K562 (cell line): ENCODE data around the gene UVRAG. TPM values are rescaled to one million over a fixed set of nuclear protein-coding genes. Genes with fewer than 3 reads are reported as not detected.

Experiments
- ATAC-seq: fragments of 200-7000 bp; cut with Tn5 transposase; 3 replicates; pipeline ENCODE4 v1.9.1; 2020; ENCODE audit warnings: moderate library complexity
- BruUV-seq: library from RNA; stranded (reverse); fragments of 400-500 nt; replicated peaks from 2 replicates; lab custom pipeline; 2021; lab: Mats Ljungman, UMichigan
- CTCF ChIA-PET: fragments of 300-600 bp; formaldehyde crosslinking; extraction: SDS; loops from one replicate; lab custom pipeline; 2021; ENCODE audit warnings: low intra/inter-chr PET ratio; lab: Yijun Ruan, JAX
- POLR2A ChIA-PET: fragments of 300-600, 350-650 bp; sonication (Branson Sonifier 250); formaldehyde crosslinking; extraction: SDS; loops from one replicate; lab custom pipeline; 2021; ENCODE audit warnings: antibody characterized with exemption, inconsistent platforms; lab: Yijun Ruan, JAX
- DNase-seq, 4 experiments: peaks; one replicate each; pipeline versions ENCODE4 v3.0.0 to v3.0.0-alpha.2; 2011 to 2018; ENCODE audit warnings: low spot score in 3 of 4, mixed read lengths in 3 of 4; ENCODE audit errors: extremely low read depth in 1 of 4
- FAIRE-seq: peaks from 2 replicates; lab custom pipeline; 2011; peaks lifted over from hg19 to GRCh38; lab: Jason Lieb, UNC
- H2AFZ ChIP-seq: 2 replicates; pipeline ENCODE4 v1.6.0; 2011; ENCODE audit warnings: low read depth, low read length, control low read depth, inconsistent platforms
- H3K27ac ChIP-seq: fragments of 200-600 bp; 3 replicates; pipeline ENCODE4 v1.8.0; 2011; ENCODE audit warnings: low read depth, mild to moderate bottlenecking, control low read depth, inconsistent platforms, low read length, moderate library complexity, mixed read lengths; ENCODE audit errors: extremely low read depth
- H3K27me3 ChIP-seq, 2 experiments: fragments of 300-600 bp in 1 of 2; 2 replicates in 1 of 2; 3 replicates in 1 of 2; pipeline versions ENCODE4 v1.6.0 to v1.8.0; 2011; ENCODE audit warnings: inconsistent platforms in 2 of 2, low read length in 2 of 2, mild to moderate bottlenecking in 1 of 2, mixed read lengths in 1 of 2, moderate library complexity in 1 of 2; ENCODE audit not compliant: control insufficient read depth in 2 of 2, insufficient read depth in 2 of 2
- H3K36me3 ChIP-seq: fragments of 300-600 bp; 3 replicates; pipeline ENCODE4 v1.8.0; 2011; ENCODE audit warnings: mild to moderate bottlenecking, low read length, inconsistent platforms; ENCODE audit not compliant: control insufficient read depth, insufficient read depth
- H3K4me1 ChIP-seq, 2 experiments: fragments of 200-600 bp in 1 of 2; replicated peaks in 1 of 2; 2 replicates in 1 of 2; 3 replicates in 1 of 2; pipeline versions ENCODE4 v1.5.1 to v1.8.0; 2011; ENCODE audit warnings: inconsistent platforms in 2 of 2, low read length in 2 of 2, mild to moderate bottlenecking in 1 of 2, mixed read lengths in 1 of 2, moderate library complexity in 1 of 2; ENCODE audit not compliant: control insufficient read depth in 2 of 2, insufficient read depth in 2 of 2
- H3K4me2 ChIP-seq: 2 replicates; pipeline ENCODE4 v1.6.1; 2011; ENCODE audit warnings: low read length, control low read depth, inconsistent platforms, mixed read lengths; ENCODE audit not compliant: insufficient read depth
- H3K4me3 ChIP-seq: fragments of 200-600 bp; sonication (generic), shearing (Covaris generic); 2 replicates; pipeline ENCODE4 v1.5.1; 2016; ENCODE audit warnings: control low read depth, inconsistent platforms
- H3K79me2 ChIP-seq: fragments of 200-600 bp; 3 replicates; pipeline ENCODE4 v1.8.0; 2011; ENCODE audit warnings: low read length, inconsistent platforms; ENCODE audit not compliant: control insufficient read depth, insufficient read depth
- H3K9ac ChIP-seq, 2 experiments: 2 replicates each; pipeline versions ENCODE4 v1.6.0 to v1.6.1; 2011; ENCODE audit warnings: low read depth in 2 of 2, low read length in 2 of 2, control low read depth in 1 of 2, inconsistent platforms in 1 of 2, mild to moderate bottlenecking in 1 of 2, mixed read lengths in 1 of 2; ENCODE audit not compliant: insufficient read depth in 1 of 2
- H3K9me1 ChIP-seq: one replicate; pipeline ENCODE4 v1.6.0; 2011; ENCODE audit warnings: inconsistent platforms, mild to moderate bottlenecking, low read length, moderate library complexity; ENCODE audit not compliant: control insufficient read depth, insufficient read depth
- H3K9me3 ChIP-seq: replicated peaks from 2 replicates; pipeline ENCODE4 v1.5.1; 2011; ENCODE audit warnings: low read depth, low read length, inconsistent platforms; ENCODE audit not compliant: control insufficient read depth, insufficient read depth
- H4K20me1 ChIP-seq: replicated peaks from 2 replicates; pipeline ENCODE4 v1.6.1; 2011; ENCODE audit warnings: low read length, inconsistent platforms, mixed read lengths; ENCODE audit not compliant: control insufficient read depth, insufficient read depth
- CLOCK ChIP-seq: fragments of 250-450 bp; sonication (Bioruptor Pico); IDR thresholded peaks from 2 replicates; pipeline ENCODE4 v1.4.0; 2020; ENCODE audit warnings: mild to moderate bottlenecking, moderate library complexity, borderline replicate concordance
- DEAF1 ChIP-seq: fragments of 450-650 bp; formaldehyde crosslinking; IDR thresholded peaks from 2 replicates; pipeline ENCODE4 v1.4.0; 2020; ENCODE audit warnings: mild to moderate bottlenecking, moderate library complexity
- ETS1 ChIP-seq: conservative IDR thresholded peaks from 2 replicates; pipeline ENCODE4 v1.6.1; 2011; ENCODE audit warnings: low read depth, mild to moderate bottlenecking, low read length; ENCODE audit not compliant: control insufficient read depth
- FOXM1 ChIP-seq, 2 experiments: fragments of 450-650 bp in 1 of 2; sonication (generic) in 1 of 2; formaldehyde crosslinking in 1 of 2; IDR thresholded peaks; 2 replicates each; pipeline versions ENCODE4 v1.6.1 to v1.9.0; 2017 to 2022; ENCODE audit warnings: low read depth in 2 of 2, mild to moderate bottlenecking in 2 of 2, missing genetic modification reagents in 1 of 2, moderate library complexity in 1 of 2
- MTF1 ChIP-seq: fragments of 250-450 bp; sonication (Bioruptor Pico); IDR thresholded peaks from 2 replicates; pipeline ENCODE4 v1.9.0; 2021; ENCODE audit warnings: moderate library complexity, mild to moderate bottlenecking, inconsistent platforms, borderline replicate concordance
- MXD1 ChIP-seq: fragments of 250-450 bp; sonication (Bioruptor Pico); IDR thresholded peaks from 2 replicates; pipeline ENCODE4 v1.8.0; 2021; ENCODE audit warnings: borderline replicate concordance, mild to moderate bottlenecking, moderate library complexity; ENCODE audit not compliant: poor library complexity, severe bottlenecking
- MYBL2 ChIP-seq, 2 experiments: fragments of 450-650 bp in 1 of 2; sonication (generic) in 1 of 2; formaldehyde crosslinking in 1 of 2; IDR thresholded peaks; 2 replicates each; pipeline versions ENCODE4 v1.6.1 to v1.8.1; 2017 to 2022; ENCODE audit warnings: borderline replicate concordance in 1 of 2, inconsistent platforms in 1 of 2, low read depth in 1 of 2, mild to moderate bottlenecking in 1 of 2, missing genetic modification reagents in 1 of 2, moderate library complexity in 1 of 2
- PML ChIP-seq: IDR thresholded peaks from 2 replicates; pipeline ENCODE4 v1.6.1; 2012; ENCODE audit warnings: low read length, inconsistent platforms
- POLR2H ChIP-seq: IDR thresholded peaks from 2 replicates; pipeline ENCODE4 v1.6.1; 2016; ENCODE audit warnings: missing genetic modification characterization, low read depth, mild to moderate bottlenecking, control low read depth, missing compliant biosample characterization, moderate library complexity
- SMAD3 ChIP-seq: fragments of 450-650 bp; formaldehyde crosslinking; conservative IDR thresholded peaks from 2 replicates; pipeline ENCODE4 v1.4.0; 2020; ENCODE audit warnings: mild to moderate bottlenecking
- SREBF1 ChIP-seq: fragments of 150-350 bp; IDR thresholded peaks from 2 replicates; pipeline ENCODE4 v1.6.1; 2014; ENCODE audit warnings: antibody characterized with exemption, low read depth, low read length, borderline replicate concordance
- TRIM24 ChIP-seq, 2 experiments: fragments of 450-650 bp; IDR thresholded peaks; 2 replicates each; pipeline ENCODE4 v1.6.1; 2016
- ZC3H8 ChIP-seq: fragments of 450-650 bp; IDR thresholded peaks from 2 replicates; pipeline ENCODE4 v1.6.1; 2017
- ZNF263 ChIP-seq: sonication (generic); formaldehyde crosslinking; IDR thresholded peaks from 2 replicates; pipeline ENCODE4 v1.8.0; 2022; ENCODE audit warnings: mild to moderate bottlenecking, missing genetic modification reagents, borderline replicate concordance
- ZNF79 ChIP-seq: fragments of 250-450 bp; sonication (Bioruptor Pico); IDR thresholded peaks from 2 replicates; pipeline ENCODE4 v1.4.0; 2020; ENCODE audit warnings: low read depth, mild to moderate bottlenecking, moderate library complexity
- WGBS: fragments of 100-300 bp; shearing (Covaris generic); methylation state at CpG from one replicate; pipeline ENCODE4 v1.1.6; 2016; ENCODE audit warnings: low coverage, mixed read lengths; ENCODE audit not compliant: insufficient coverage; ENCODE audit errors: missing lambda C conversion rate; 5-methylcytosine and 5-hydroxymethylcytosine counted together
- in situ Hi-C: fragments of 300-500 bp; cut with MboI; formaldehyde crosslinking; loops from 4 replicates; pipeline ENCODE4 v1.15.0; 2018; ENCODE audit warnings: inconsistent platforms, mixed read lengths
- intact Hi-C: fragments of 100-400 bp; cut with micrococcal nuclease; formaldehyde crosslinking; loops from 2 replicates; pipeline ENCODE4 v1.14.2; 2022
- polyA plus RNA-seq, 8 experiments: library from polyadenylated mRNA; depleted of rRNA in 4 of 8; stranded (reverse) in 5 of 8; unstranded in 3 of 8; fragments of >200 nt; fragmentation: Nextera tagmentation in 2 of 8; fragmentation: Illumina TruSeq in 1 of 8; extraction: Ambion mirVana in 2 of 8; extraction: Trizol in 1 of 8; gene quantifications; 2 replicates each; pipeline versions ENCODE4 v1.2.1 to v1.2.3, GENCODE V29; 2011 to 2014; ENCODE audit warnings: inconsistent platforms in 1 of 8, missing spikeins in 1 of 8
- total RNA-seq, 7 experiments: library from RNA; depleted of rRNA in 6 of 7; stranded (reverse); fragments of >200 nt in 6 of 7; fragmentation: Illumina TruSeq in 2 of 7; extraction: Trizol in 2 of 7; gene quantifications; 2 replicates each; pipeline versions ENCODE4 v1.2.1 to v1.2.3, GENCODE V29; 2011 to 2021; ENCODE audit warnings: low replicate concordance in 1 of 7

The UVRAG gene
- total and polyA plus RNA-seq, 9 of the 15 experiments (the other 6 are each of a cell fraction or from before 2014, with no cell fraction given) = 3.1 to 17.8 (median 12.4) TPM

GRCh38 chr11:75827562-75827961 lies 12.6 kb downstream of the UVRAG start:
- Histone ChIP-seq H3K36me3 (peaks cover 9% of the 10 kb centered on the region; the same call in 2 of the 3 replicates), H3K79me2 (peaks cover 48% of the 10 kb centered on the region), H3K27ac (no peak overlapping the region), H3K4me3 (no peak overlapping the region), H3K4me2 (no peak overlapping the region), H3K9ac (no peak overlapping the region), H3K4me1 (no peaks in the 10 kb centered on the region), H3K9me3 (no peaks in the 10 kb centered on the region), H2AFZ (no peak overlapping the region), H3K9me1 (no peaks in the 10 kb centered on the region), H4K20me1 (no peaks in the 10 kb centered on the region), H3K27me3 (no peaks in the 10 kb centered on the region)
- intact Hi-C loops (no loop called here), in situ Hi-C loops (no loop called here)
- 83% methylated on average over 4 of the region's 5 CpGs for WGBS
- no TSS peak for BruUV-seq
- CTCF ChIA-PET = no interaction called here
- POLR2A ChIA-PET = interaction anchor here (0.6 to 1.5 kb wide), 3 partner anchors 11 to 39 kb away, joined by 3 to 7 read pairs (median 4); no protein-coding TSS in a partner anchor
- TF ChIP-seq SMAD3 (CRISPR knock-in tag) (no peak), ETS1 (no peak), ZC3H8 (no peak), DEAF1 (CRISPR knock-in tag) (no peak), MXD1 (CRISPR knock-in tag) (no peak), ZNF79 (no peak), TRIM24 (IDR thresholded peaks at IDR 0.05) (no peak), FOXM1 (IDR thresholded peaks at IDR 0.05; ENCODE audit: low read depth) (no peak), FOXM1 (CRISPR knock-in tag; IDR thresholded peaks at IDR 0.05; ENCODE audit: low read depth) (no peak), SREBF1 (no peak), CLOCK (CRISPR knock-in tag) (no peak), MTF1 (no peak), MYBL2 (IDR thresholded peaks at IDR 0.05; ENCODE audit: low read depth) (no peak), MYBL2 (CRISPR knock-in tag; IDR thresholded peaks at IDR 0.05; ENCODE audit: borderline replicate concordance) (no peak), ZNF263 (CRISPR knock-in tag) (no peak), PML (no peak), POLR2H (tag) (no peak)
- FAIRE-seq (no peak), ATAC-seq (no peak), DNase-seq (no peak)
